ENCODE results near the gene DENND1A.

GRCh38 chr9:123540457-123540856, 389.5 kb downstream of the DENND1A start:
- TF ChIP-seq EZH2 (IDR thresholded peaks at IDR 0.05) (no peak), FOXP2 (optimal IDR thresholded peaks at IDR 0.05; ENCODE audit: control extremely low read depth, extremely low read length, insufficient read depth) (no peak), POLR2AphosphoS5 (IDR thresholded peaks at IDR 0.05; ENCODE audit: borderline replicate concordance, low read depth, low read length) (no peak)
